Activated CD4-positive, CD25-positive, alpha-beta regulatory T cell treated with anti-CD3 and anti-CD28 coated beads, Interleukin-2, amount 50 U/mL, for 24 hours (primary cell): ENCODE data around the gene NUBP2.

ENCODE experiments used
- ATAC-seq, 2 donors: fragments of 150-1000 bp; cut with Tn5 transposase; one replicate each; pipeline ENCODE4 v1.10.0; 2021; ENCODE audit warnings: mild to moderate bottlenecking in 1 of 2, moderate library complexity in 1 of 2

Gene NUBP2, protein sequence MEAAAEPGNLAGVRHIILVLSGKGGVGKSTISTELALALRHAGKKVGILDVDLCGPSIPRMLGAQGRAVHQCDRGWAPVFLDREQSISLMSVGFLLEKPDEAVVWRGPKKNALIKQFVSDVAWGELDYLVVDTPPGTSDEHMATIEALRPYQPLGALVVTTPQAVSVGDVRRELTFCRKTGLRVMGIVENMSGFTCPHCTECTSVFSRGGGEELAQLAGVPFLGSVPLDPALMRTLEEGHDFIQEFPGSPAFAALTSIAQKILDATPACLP

GRCh38 chr16:1782408-1783264 is at the start of gene NUBP2, which contains the start of gene SPSB3:
NUBP2 (plus strand) TSS chr16:1782960; CDS start chr16:1783021, 61 bp downstream.
SPSB3 (minus strand) TSS chr16:1782571; CDS start chr16:1781483, 1,088 bp downstream.
- ATAC-seq: peak; percentile 92 to 93

DNA sequence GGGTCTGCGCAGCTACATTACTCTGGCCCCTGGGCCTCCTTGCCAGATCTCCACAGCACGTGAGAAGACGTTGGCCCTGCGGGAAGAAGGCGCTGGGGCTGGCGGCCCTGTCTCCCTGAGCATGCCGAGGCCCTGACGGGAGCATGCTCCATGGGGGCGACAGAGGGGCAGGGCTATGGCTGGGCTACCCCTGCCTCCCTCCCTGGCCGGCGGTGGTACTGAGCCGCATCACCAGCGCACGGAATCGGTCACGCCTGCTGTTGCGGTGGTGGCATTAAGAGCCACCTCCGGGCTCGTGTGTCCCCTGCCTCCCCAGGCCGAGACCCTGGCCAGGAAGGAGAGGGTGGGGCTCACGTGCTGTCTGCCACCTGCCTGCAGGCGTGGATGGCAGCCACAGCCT is 48.6 kb upstream of the NUBP2 start:
- no peak for ATAC-seq

DNA sequence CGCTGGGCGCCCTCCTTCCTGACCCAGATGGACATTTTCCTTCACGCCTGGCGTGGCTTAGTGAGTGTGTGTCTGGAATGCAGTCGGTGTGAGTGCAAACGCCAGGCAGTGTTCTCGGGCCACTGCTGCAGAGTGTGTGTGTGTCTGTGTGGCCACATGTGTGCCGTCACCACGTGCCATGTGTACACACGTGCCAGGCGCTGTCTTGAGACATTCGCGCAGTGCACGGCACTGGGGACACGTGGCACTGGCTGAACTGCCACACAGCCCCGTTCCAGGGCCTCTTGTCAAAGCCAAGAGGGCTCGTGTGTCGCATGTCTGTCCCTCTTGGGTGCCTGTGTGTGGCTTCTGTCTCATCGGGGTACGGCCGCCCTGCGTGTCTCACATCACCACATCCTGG is 47.9 kb upstream of the NUBP2 start:
- ATAC-seq: no peak

- no peak for ATAC-seq
Observed at GRCh38 chr16:1740234-1740633, 42.5 kb upstream of the NUBP2 start.

- no peak for ATAC-seq
Observed at GRCh38 chr16:1740781-1741490, 41.8 kb upstream of the NUBP2 start.

- no peak for ATAC-seq
Observed at GRCh38 chr16:1741553-1742165, 41.1 kb upstream of the NUBP2 start.

DNA sequence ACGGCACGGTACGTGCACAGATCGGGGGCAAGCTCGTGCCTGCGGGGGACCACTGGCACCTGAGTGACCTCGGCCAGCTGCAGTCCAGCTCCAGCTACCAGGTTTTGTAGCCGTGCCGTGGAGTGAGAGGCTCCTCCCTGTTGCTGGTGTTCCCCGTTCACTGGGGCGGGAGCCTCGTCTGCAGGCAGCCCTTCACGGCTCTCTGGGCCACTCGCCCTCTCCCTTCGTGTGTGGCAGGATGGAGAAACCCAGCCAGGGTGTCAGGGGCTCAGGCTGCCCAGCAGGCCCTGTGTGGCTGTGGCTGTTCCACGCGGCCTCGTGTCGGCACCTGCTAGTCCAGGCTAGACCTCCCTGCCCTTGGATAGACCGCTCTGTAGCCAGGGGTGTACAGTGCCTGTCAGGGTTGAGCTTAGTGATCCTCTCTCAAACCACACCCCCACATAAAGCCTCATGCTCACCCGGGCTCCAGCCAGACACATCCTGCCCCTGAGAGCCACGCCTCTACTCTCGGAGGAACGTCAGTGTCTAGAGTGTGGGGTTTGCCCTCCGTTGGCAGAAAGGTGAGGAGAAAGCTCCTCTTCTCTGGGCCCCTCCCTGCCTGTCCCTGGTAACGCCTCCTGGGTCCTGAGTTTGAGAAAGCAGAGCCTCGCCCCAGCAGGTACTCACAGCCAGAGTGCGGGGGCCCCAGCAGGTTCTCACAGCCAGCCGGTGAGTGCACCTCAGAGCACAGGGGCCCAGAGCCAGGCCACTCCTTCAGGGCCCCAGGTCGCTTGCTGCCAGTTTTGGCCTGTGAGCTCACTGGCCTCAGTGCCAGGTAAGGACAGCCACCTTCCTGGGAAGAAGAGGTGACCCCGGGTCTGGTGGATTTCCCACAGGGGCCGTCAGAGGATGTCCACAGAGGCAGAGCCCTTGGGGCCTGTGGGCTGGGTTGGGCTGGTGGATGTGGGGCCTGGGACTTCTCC is 39.1 kb upstream of the NUBP2 start:
- ATAC-seq: no peak

- ATAC-seq: no peak
Observed at GRCh38 chr16:1744338-1744840, 38.4 kb upstream of the NUBP2 start.

- no peak for ATAC-seq
Observed at GRCh38 chr16:1745181-1745899, 37.4 kb upstream of the NUBP2 start.

DNA sequence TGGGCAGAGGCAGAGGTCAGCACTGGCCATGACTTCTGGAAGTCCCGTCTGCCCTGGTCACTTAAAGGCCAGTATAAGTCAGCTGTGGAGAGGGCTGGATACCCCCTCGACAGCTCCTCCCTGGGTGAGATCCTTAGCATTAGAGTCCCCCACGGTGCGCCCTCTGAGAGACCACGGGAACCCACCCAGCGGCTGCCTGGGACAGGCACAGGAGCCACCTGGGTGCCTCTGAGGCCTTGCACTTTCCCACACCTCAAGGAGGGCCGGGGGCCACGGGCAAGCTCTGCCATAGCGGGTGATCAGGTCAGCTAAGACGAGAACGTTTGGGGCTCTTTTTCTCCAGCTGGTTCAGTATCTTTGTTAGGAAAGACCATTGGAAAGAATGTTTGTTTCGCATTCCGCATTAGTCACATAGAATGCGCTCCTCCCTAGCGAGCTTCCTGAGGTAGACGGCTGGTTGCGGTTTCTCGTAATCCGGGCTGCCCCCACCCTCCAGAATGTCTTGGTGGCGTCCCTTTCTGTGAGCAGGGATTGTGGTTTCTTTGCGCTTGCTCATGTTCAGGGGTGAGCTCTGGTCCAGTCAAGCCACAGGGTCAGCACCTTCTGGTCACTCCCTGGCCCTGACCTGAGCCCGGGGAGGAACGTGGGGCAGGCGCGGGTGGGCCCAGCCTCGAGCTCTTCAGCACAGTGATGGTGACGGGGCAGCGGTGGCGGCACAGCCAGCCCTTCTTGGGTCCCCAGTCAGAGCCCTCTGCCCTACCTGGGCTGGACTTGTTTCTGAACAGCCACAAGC is 36.7 kb upstream of the NUBP2 start:
- ATAC-seq: no peak

GRCh38 chr16:1746693-1747195 is 36.0 kb upstream of the NUBP2 start:
- ATAC-seq: no peak

GRCh38 chr16:1747934-1748333 is 34.8 kb upstream of the NUBP2 start:
- ATAC-seq: no peak

- ATAC-seq: no peak
Observed at GRCh38 chr16:1749152-1750117, 33.3 kb upstream of the NUBP2 start.

GRCh38 chr16:1751946-1752345 is 30.8 kb upstream of the NUBP2 start:
- ATAC-seq: no peak

DNA sequence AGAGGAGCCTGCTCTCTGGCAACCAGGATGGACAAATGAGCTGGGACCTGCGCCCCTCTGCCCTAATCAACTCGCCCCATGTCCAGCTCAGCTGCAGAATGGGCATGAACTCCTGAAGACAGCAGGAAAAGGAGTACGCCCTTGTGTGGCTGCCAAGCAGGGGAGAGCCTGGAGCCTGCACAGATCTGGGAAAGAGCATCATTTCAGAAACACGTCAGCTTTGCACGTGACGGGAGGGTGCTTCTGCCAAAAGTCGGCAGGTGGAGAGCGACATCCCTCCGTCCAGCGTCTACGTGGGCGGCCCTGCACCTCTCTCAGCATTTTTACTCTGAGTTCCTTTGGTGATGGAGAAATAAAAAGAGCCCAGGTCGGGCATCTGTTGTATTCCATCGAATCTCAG is 29.9 kb upstream of the NUBP2 start:
- ATAC-seq: no peak

- no peak for ATAC-seq
Observed at GRCh38 chr16:1754204-1754603, 28.6 kb upstream of the NUBP2 start.

DNA sequence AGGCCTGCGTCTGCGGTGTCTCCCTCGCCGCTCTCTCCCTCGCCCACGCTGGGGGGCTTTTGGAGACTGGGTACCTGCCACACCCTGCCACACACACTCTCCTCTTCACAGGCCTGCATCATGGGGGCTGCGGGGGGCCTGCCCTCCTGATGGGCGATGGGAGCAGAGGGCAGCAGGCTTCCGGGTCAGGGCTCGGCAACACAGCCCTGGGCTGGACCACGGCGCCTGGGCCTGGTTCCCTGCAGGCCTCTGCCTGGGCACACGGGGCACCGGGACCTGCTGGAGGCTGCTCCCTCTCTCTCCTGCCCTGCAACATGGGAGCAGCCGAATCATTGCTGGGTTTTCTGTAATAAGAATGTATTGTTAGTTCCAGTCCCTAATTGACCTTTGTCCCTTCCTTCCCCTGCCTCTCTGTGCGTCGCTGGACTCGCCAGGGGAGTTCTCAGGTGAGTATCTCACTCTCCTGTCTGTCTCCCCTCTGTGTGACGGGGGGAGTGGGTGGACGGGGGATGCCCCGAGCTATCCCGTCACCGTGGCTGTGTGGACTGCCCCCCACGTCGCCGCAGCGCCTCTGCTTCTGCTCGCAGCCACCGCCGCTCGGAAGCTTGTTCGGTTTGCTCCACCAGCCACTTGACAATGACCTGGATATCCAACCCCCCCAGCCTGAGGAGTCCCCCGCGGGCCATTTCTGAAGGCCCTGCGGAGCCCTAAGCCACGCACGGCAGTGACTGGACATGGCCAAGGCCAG is 24.9 kb upstream of the NUBP2 start:
- no peak for ATAC-seq

- no peak for ATAC-seq
Observed at GRCh38 chr16:1758923-1759322, 23.8 kb upstream of the NUBP2 start.
